Right lobe of liver (tissue), 6 donors: ENCODE measurements around the gene KCNQ1. TPM values are rescaled to one million over a fixed set of nuclear protein-coding genes. Genes with fewer than 3 reads are reported as not detected.

Source experiments
- ATAC-seq, 4 donors: fragments of 200-7000 bp; cut with Tn5 transposase; one replicate each; pipeline ENCODE4 v1.9.1; 2020; ENCODE audit warnings: mild to moderate bottlenecking in 4 of 4, moderate library complexity in 4 of 4
- DNase-seq, 3 donors: peaks; one replicate each; pipeline ENCODE4 v3.0.0-alpha.2; 2020
- H3K27ac ChIP-seq, 3 donors: fragments of 200-600 bp; one replicate each; pipeline ENCODE4 v1.8.0; 2022
- H3K27me3 ChIP-seq, 2 donors: fragments of 200-600 bp; one replicate each; pipeline ENCODE4 v1.8.0; 2022
- H3K36me3 ChIP-seq, 4 donors: fragments of 200-600 bp; sonication (generic) in 1 of 4; one replicate each; pipeline versions ENCODE4 v1.5.1 to v1.8.0; 2017 to 2022; ENCODE audit warnings: control low read depth in 1 of 4
- H3K4me1 ChIP-seq, 4 donors: fragments of 200-600 bp; sonication (generic) in 1 of 4; one replicate each; pipeline versions ENCODE4 v1.5.1 to v1.8.0; 2017 to 2022; ENCODE audit warnings: control low read depth in 1 of 4
- H3K4me3 ChIP-seq, 3 donors: fragments of 200-600 bp; one replicate each; pipeline ENCODE4 v1.8.0; 2022
- H3K9me3 ChIP-seq, 4 donors: fragments of 200-600 bp; sonication (generic) in 1 of 4; one replicate each; pipeline versions ENCODE4 v1.5.1 to v1.8.0; 2017 to 2022; ENCODE audit warnings: control low read depth in 1 of 4
- CTCF ChIP-seq, 4 donors: fragments of 200-600 bp in 3 of 4; fragments of 450-650 bp in 1 of 4; IDR thresholded peaks; one replicate each; pipeline versions ENCODE4 v1.5.1 to v1.8.0; 2016 to 2022; ENCODE audit warnings: antibody characterized with exemption in 4 of 4, mild to moderate bottlenecking in 2 of 4
- POLR2A ChIP-seq: fragments of 450-650 bp; IDR thresholded peaks from one replicate; pipeline ENCODE4 v1.6.1; 2017; ENCODE audit warnings: antibody characterized with exemption, mild to moderate bottlenecking
- WGBS: methylation state at CpG from one replicate; pipeline ENCODE4 v1.1.6; 2018; ENCODE audit warnings: low coverage, low lambda C conversion rate; ENCODE audit not compliant: insufficient coverage; ENCODE audit errors: missing lambda C conversion rate; 5-methylcytosine and 5-hydroxymethylcytosine counted together
- intact Hi-C, 2 donors: fragments of 100-400 bp; cut with DNase I; formaldehyde crosslinking; loops; one replicate each; pipeline versions ENCODE4 v1.11.2 to v1.14.1; 2022
- total RNA-seq, 6 experiments: library from RNA; depleted of rRNA in 2 of 6; stranded (reverse); fragments of >200 nt in 2 of 6; fragmentation: NEBNext Ultra II Directional in 3 of 6; extraction: Animal tissue kit (Norgen Biotek cat#: 25700) in 3 of 6; gene quantifications; one replicate each; pipeline versions ENCODE4 v1.1.0 to v1.2.4, GENCODE V29; 2016 to 2023
- donor health status: DM: no; HTN: yes; CAD: no.
- donor health status: DM: no; HTN: no; CAD: no.
- donor health status: DM: no; HTN: no; CAD: no.
- donor health status: DM: no; HTN: yes; CAD: no.
- donor health status: DM: no; HTN: yes; CAD: no.

Gene KCNQ1
- total RNA-seq, 6 experiments from 2014 or later, result 0.61 to 2.4 (median 1.8) TPM

GRCh38 chr11:2867722-2868505, 423.1 kb downstream of the KCNQ1 start:
- intact Hi-C loops, result no loop called here
- H3K27me3 ChIP-seq, result peaks cover 0 to 11% of the 10 kb centered on the region in 2 donors
- 38% methylated on average over 19 of the region's 25 CpGs for WGBS

GRCh38 chr11:2868506-2869133, 423.8 kb downstream of the KCNQ1 start:
- Histone ChIP-seq H3K4me3 (no peak overlapping the region), H3K36me3 (no peaks in the 10 kb centered on the region), H3K27me3 (peaks cover 0 to 6% of the 10 kb centered on the region in 2 donors), H3K9me3 (no peaks in the 10 kb centered on the region), H3K4me1 (no peaks in the 10 kb centered on the region), H3K27ac (no peak overlapping the region)
- intact Hi-C loops, result no loop called here
- ATAC-seq, result no peak
- 11% methylated on average over 10 of the region's 16 CpGs for WGBS
- DNase-seq, result no peak
- TF ChIP-seq CTCF (IDR thresholded peaks at IDR 0.05) (no peak), POLR2A (no peak)

More at GRCh38 chr11:2867722-2868505, 423.1 kb downstream of the KCNQ1 start:
- DNase-seq, result no peak
- Histone ChIP-seq H3K4me3 (no peak overlapping the region), H3K9me3 (no peaks in the 10 kb centered on the region), H3K4me1 (no peaks in the 10 kb centered on the region), H3K27ac (no peak overlapping the region), H3K36me3 (no peaks in the 10 kb centered on the region)
- TF ChIP-seq POLR2A, result no peak
- TF ChIP-seq CTCF (IDR thresholded peaks at IDR 0.05), result no peak
- ATAC-seq, result no peak

- H3K36me3 ChIP-seq, result no peaks in the 10 kb centered on the region
- ATAC-seq, result no peak
- H3K27me3 ChIP-seq, result peaks cover 0 to 6% of the 10 kb centered on the region in 2 donors
- no peak for TF ChIP-seq POLR2A
- no peak for TF ChIP-seq CTCF (IDR thresholded peaks at IDR 0.05)
- WGBS, result 30% methylated on average over 26 of the region's 37 CpGs
- intact Hi-C loops, result no loop called here
- no peak overlapping the region for H3K27ac ChIP-seq
- H3K9me3 ChIP-seq, result no peaks in the 10 kb centered on the region
- no peak for DNase-seq
- no peaks in the 10 kb centered on the region for H3K4me1 ChIP-seq
- no peak overlapping the region for H3K4me3 ChIP-seq
Measured at GRCh38 chr11:2869134-2869526, 424.3 kb downstream of the KCNQ1 start.

- H3K4me1 ChIP-seq, result no peaks in the 10 kb centered on the region
- H3K27me3 ChIP-seq, result peaks cover 0 to 6% of the 10 kb centered on the region in 2 donors
- no peak overlapping the region for H3K27ac ChIP-seq
- no peak overlapping the region for H3K4me3 ChIP-seq
- intact Hi-C loops, result no loop called here
- TF ChIP-seq POLR2A (no peak), CTCF (IDR thresholded peaks at IDR 0.05) (no peak)
- H3K9me3 ChIP-seq, result no peaks in the 10 kb centered on the region
- no peak for ATAC-seq
- 21% methylated on average over 17 of the region's 90 CpGs for WGBS
- no peaks in the 10 kb centered on the region for H3K36me3 ChIP-seq
- DNase-seq, result no peak
Measured at GRCh38 chr11:2869561-2870427, 425.0 kb downstream of the KCNQ1 start.
